SJCRH30 (cell line): ENCODE measurements around the gene NR2F2. TPM values are rescaled to one million over a fixed set of nuclear protein-coding genes. Genes with fewer than 3 reads are reported as not detected.
A peak's percentile ranks its signal among the peaks of the same experiment; 100 is the strongest.

Experiments
- DNase-seq, 2 experiments: peaks; one replicate each; pipeline ENCODE4 v3.0.0-alpha.2; 2015 to 2020
- H3K27ac ChIP-seq: fragments of 250-450 bp; sonication (Bioruptor Pico); 2 replicates; pipeline ENCODE4 v1.5.1; 2020; ENCODE audit warnings: mild to moderate bottlenecking, moderate library complexity
- H3K27me3 ChIP-seq: fragments of 250-450 bp; sonication (Bioruptor Pico); 2 replicates; pipeline ENCODE4 v1.5.1; 2020; ENCODE audit warnings: mild to moderate bottlenecking, moderate library complexity
- H3K36me3 ChIP-seq: fragments of 250-450 bp; sonication (Bioruptor Pico); 2 replicates; pipeline ENCODE4 v1.5.1; 2020; ENCODE audit warnings: mild to moderate bottlenecking, moderate library complexity
- H3K4me1 ChIP-seq: fragments of 250-450 bp; sonication (Bioruptor Pico); 2 replicates; pipeline ENCODE4 v1.5.1; 2020; ENCODE audit warnings: mild to moderate bottlenecking, moderate library complexity
- H3K4me3 ChIP-seq: fragments of 250-450 bp; sonication (Bioruptor Pico); 2 replicates; pipeline ENCODE4 v1.5.1; 2020; ENCODE audit warnings: mild to moderate bottlenecking, moderate library complexity
- H3K9me3 ChIP-seq: fragments of 250-450 bp; sonication (Bioruptor Pico); replicated peaks from 2 replicates; pipeline ENCODE4 v1.5.1; 2020; ENCODE audit warnings: mild to moderate bottlenecking, moderate library complexity
- total RNA-seq: library from RNA; depleted of rRNA; stranded (reverse); fragments of >200 nt; shearing (Covaris generic); gene quantifications from 2 replicates; pipeline ENCODE4 v1.2.3, GENCODE V29; 2014

Gene NR2F2
- total RNA-seq, 1 experiment from 2014 or later: 24.5 TPM

- Histone ChIP-seq H3K27me3 (no peaks in the 10 kb centered on the region), H3K9me3 (no peaks in the 10 kb centered on the region), H3K36me3 (no peaks in the 10 kb centered on the region; the same call in 1 of the 2 replicates), H3K4me3 (peak overlapping the region; percentile 74; the same call in 1 of the 2 replicates), H3K4me1 (peaks cover 3% of the 10 kb centered on the region; the same call in 1 of the 2 replicates), H3K27ac (no peak overlapping the region; the same call in 1 of the 2 replicates)
- DNase-seq: peak in 1 of 2 experiments; percentile 20
Measured at GRCh38 chr15:96324192-96324895, 6.2 kb upstream of the NR2F2 start.

GRCh38 chr15:96324940-96325540 lies 5.5 kb upstream of the NR2F2 start:
- H3K27ac ChIP-seq: peak overlapping the region; percentile 76
- no peak for DNase-seq
- H3K4me3 ChIP-seq: peak overlapping the region; percentile 74
- peaks cover 6% of the 10 kb centered on the region; the same call in 1 of the 2 replicates for H3K4me1 ChIP-seq
- H3K27me3 ChIP-seq: no peaks in the 10 kb centered on the region
- no peaks in the 10 kb centered on the region; the same call in 1 of the 2 replicates for H3K36me3 ChIP-seq
- H3K9me3 ChIP-seq: no peaks in the 10 kb centered on the region

GRCh38 chr15:96325541-96326327 lies 4.8 kb upstream of the NR2F2 start:
- peak overlapping the region; percentile 76 for H3K27ac ChIP-seq

GRCh38 chr15:96326328-96327154 lies 4.0 kb upstream of the NR2F2 start:
- peak overlapping the region; percentile 76 for H3K27ac ChIP-seq
- H3K9me3 ChIP-seq: no peaks in the 10 kb centered on the region
- peak; percentile 78 to 82 for DNase-seq
- peaks cover 6% of the 10 kb centered on the region; the same call in 1 of the 2 replicates for H3K4me1 ChIP-seq
- no peaks in the 10 kb centered on the region for H3K36me3 ChIP-seq
- H3K4me3 ChIP-seq: peak overlapping the region; percentile 74
- H3K27me3 ChIP-seq: no peaks in the 10 kb centered on the region

More at GRCh38 chr15:96325541-96326327, 4.8 kb upstream of the NR2F2 start:
- peak; percentile 49 to 71 for DNase-seq
- Histone ChIP-seq H3K27me3 (no peaks in the 10 kb centered on the region), H3K4me1 (peaks cover 6% of the 10 kb centered on the region; the same call in 1 of the 2 replicates), H3K9me3 (no peaks in the 10 kb centered on the region), H3K4me3 (peak overlapping the region; percentile 74), H3K36me3 (no peaks in the 10 kb centered on the region)

- Histone ChIP-seq H3K9me3 (no peaks in the 10 kb centered on the region), H3K36me3 (no peaks in the 10 kb centered on the region), H3K4me1 (peaks cover 6% of the 10 kb centered on the region; the same call in 1 of the 2 replicates), H3K27ac (peak overlapping the region; percentile 76), H3K27me3 (no peaks in the 10 kb centered on the region), H3K4me3 (peak overlapping the region; percentile 74)
- peak; percentile 59 to 88 for DNase-seq
Measured at GRCh38 chr15:96327155-96327741, 3.3 kb upstream of the NR2F2 start.

GRCh38 chr15:96328181-96328876 lies 2.2 kb upstream of the NR2F2 start:
- peak in 1 of 2 experiments; percentile 15 for DNase-seq

GRCh38 chr15:96328877-96329195 lies 1.7 kb upstream of the NR2F2 start:
- Histone ChIP-seq H3K27me3 (no peaks in the 10 kb centered on the region), H3K27ac (peak overlapping the region; percentile 70; the same call in 1 of the 2 replicates), H3K9me3 (no peaks in the 10 kb centered on the region), H3K4me3 (no peak overlapping the region), H3K4me1 (peaks cover 6% of the 10 kb centered on the region; the same call in 1 of the 2 replicates), H3K36me3 (peaks cover 3% of the 10 kb centered on the region; the same call in 1 of the 2 replicates)
- DNase-seq: no peak

More at GRCh38 chr15:96328181-96328876, 2.2 kb upstream of the NR2F2 start:
- Histone ChIP-seq H3K27me3 (no peaks in the 10 kb centered on the region), H3K27ac (peak overlapping the region; percentile 76), H3K4me3 (peak overlapping the region; percentile 74), H3K9me3 (no peaks in the 10 kb centered on the region), H3K4me1 (peaks cover 6% of the 10 kb centered on the region; the same call in 1 of the 2 replicates), H3K36me3 (no peaks in the 10 kb centered on the region)

- Histone ChIP-seq H3K36me3 (peaks cover 10% of the 10 kb centered on the region), H3K9me3 (no peaks in the 10 kb centered on the region), H3K27me3 (no peaks in the 10 kb centered on the region), H3K4me3 (peak overlapping the region; percentile 77), H3K4me1 (peaks cover 10% of the 10 kb centered on the region), H3K27ac (peak overlapping the region; percentile 70)
- DNase-seq: peak in 1 of 2 experiments; percentile 54
Measured at GRCh38 chr15:96329403-96329981, 1.0 kb upstream of the NR2F2 start.

- no peaks in the 10 kb centered on the region for H3K9me3 ChIP-seq
Measured at GRCh38 chr15:96330064-96330449, 443 bp upstream of the NR2F2 start.

GRCh38 chr15:96331144-96331944 lies 844 bp downstream of the NR2F2 start:
- Histone ChIP-seq H3K27me3 (no peaks in the 10 kb centered on the region), H3K4me3 (peak overlapping the region; percentile 77), H3K9me3 (no peaks in the 10 kb centered on the region), H3K27ac (peak overlapping the region; percentile 95), H3K4me1 (peaks cover 17% of the 10 kb centered on the region), H3K36me3 (peaks cover 28% of the 10 kb centered on the region)
- peak in 1 of 2 experiments; percentile 53 for DNase-seq

More at GRCh38 chr15:96330064-96330449, 443 bp upstream of the NR2F2 start:
- H3K27me3 ChIP-seq: no peaks in the 10 kb centered on the region
- peak overlapping the region; percentile 77 for H3K4me3 ChIP-seq
- peak; percentile 85 to 88 for DNase-seq
- H3K27ac ChIP-seq: peak overlapping the region; percentile 70
- H3K4me1 ChIP-seq: peaks cover 15% of the 10 kb centered on the region
- H3K36me3 ChIP-seq: peaks cover 15% of the 10 kb centered on the region

GRCh38 chr15:96331945-96332636 lies 1.6 kb downstream of the NR2F2 start:
- DNase-seq: peak; percentile 72 to 73
- Histone ChIP-seq H3K27me3 (no peaks in the 10 kb centered on the region), H3K9me3 (no peaks in the 10 kb centered on the region), H3K4me3 (peak overlapping the region; percentile 77), H3K27ac (peak overlapping the region; percentile 95), H3K4me1 (peaks cover 17% of the 10 kb centered on the region), H3K36me3 (peaks cover 35% of the 10 kb centered on the region)
